Fibroblast of the aortic adventitia (primary cell): ENCODE data around the gene CRYGS. TPM values are rescaled to one million over a fixed set of nuclear protein-coding genes. Genes with fewer than 3 reads are reported as not detected.
A peak's percentile ranks its signal among the peaks of the same experiment; 100 is the strongest.

Experiments
- DNase-seq: peaks from one replicate; pipeline ENCODE4 v3.0.0-alpha.2; 2010; ENCODE audit warnings: low read depth
- H3K4me3 ChIP-seq: 2 replicates; pipeline ENCODE4 v1.5.1; 2011; ENCODE audit warnings: low read depth, mild to moderate bottlenecking, control low read depth, low read length, moderate library complexity
- total RNA-seq: library from RNA; depleted of rRNA; stranded (reverse); fragments of >200 nt; gene quantifications from 2 replicates; pipeline ENCODE4 v1.2.3, GENCODE V29; 2012; ENCODE audit warnings: low replicate concordance
- TF ChIP-seq, protein P1 (sequence below): IDR thresholded peaks from 2 replicates; pipeline ENCODE4 v1.5.1; 2011; ENCODE audit warnings: mild to moderate bottlenecking, low read length, control low read depth, inconsistent platforms; ENCODE audit not compliant: insufficient read depth

CRYGS gene
- total RNA-seq, 1 donor = 1.3 TPM

DNA sequence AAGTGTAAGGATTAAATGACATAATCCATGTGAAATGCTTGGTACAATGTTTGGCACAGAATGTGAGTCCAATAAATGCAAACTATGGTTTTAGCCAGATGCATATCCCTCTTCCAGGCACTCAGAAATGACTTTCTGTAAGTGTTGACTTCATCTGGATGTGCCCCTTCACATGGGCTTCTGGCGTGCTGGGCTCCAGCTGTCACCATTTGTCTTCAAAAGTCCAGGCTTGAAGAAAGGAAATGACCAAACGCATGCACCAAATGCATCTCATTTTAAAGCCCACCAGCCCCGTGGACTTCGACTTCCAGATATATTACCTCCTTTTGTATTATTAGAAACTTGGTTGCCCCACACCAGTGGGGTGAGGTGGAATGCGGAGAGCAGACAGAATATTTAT, 23.7 kb downstream of the CRYGS start:
- DNase-seq = no peak
- TF ChIP-seq, protein P1, sequence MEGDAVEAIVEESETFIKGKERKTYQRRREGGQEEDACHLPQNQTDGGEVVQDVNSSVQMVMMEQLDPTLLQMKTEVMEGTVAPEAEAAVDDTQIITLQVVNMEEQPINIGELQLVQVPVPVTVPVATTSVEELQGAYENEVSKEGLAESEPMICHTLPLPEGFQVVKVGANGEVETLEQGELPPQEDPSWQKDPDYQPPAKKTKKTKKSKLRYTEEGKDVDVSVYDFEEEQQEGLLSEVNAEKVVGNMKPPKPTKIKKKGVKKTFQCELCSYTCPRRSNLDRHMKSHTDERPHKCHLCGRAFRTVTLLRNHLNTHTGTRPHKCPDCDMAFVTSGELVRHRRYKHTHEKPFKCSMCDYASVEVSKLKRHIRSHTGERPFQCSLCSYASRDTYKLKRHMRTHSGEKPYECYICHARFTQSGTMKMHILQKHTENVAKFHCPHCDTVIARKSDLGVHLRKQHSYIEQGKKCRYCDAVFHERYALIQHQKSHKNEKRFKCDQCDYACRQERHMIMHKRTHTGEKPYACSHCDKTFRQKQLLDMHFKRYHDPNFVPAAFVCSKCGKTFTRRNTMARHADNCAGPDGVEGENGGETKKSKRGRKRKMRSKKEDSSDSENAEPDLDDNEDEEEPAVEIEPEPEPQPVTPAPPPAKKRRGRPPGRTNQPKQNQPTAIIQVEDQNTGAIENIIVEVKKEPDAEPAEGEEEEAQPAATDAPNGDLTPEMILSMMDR = no peak
- no peak overlapping the region for H3K4me3 ChIP-seq

DNA sequence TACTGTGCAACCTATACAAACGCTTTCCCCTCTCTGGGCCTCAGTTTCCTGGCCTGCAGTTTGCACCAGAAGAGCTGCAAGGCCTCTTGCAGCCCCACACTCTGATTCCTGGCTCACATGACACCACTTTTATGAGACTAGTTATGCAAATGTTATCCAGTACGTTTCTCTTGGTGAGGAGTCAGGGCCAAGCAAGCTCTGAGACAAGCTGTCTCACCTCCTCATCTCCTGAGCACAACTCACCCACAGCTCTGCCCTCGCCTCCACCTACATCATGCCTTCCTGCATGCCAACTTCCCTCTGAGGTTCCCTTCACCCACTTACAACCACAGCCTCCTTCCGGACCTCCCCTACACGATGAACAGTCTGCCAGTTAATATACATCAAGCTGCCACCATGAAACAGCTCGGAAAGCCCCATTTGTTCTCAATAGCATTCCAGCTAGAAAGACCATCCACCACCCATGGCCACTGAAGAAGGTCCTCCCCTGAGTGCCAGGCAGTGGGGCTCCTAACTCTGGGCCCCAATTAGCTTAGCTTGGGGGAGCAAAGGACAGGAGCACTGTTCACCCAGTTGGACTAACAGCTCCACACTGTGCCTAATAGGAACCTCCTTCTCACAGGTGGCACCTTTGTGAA, 25.0 kb downstream of the CRYGS start:
- no peak for DNase-seq
- TF ChIP-seq, protein P1 = no peak
- no peak overlapping the region for H3K4me3 ChIP-seq

DNA sequence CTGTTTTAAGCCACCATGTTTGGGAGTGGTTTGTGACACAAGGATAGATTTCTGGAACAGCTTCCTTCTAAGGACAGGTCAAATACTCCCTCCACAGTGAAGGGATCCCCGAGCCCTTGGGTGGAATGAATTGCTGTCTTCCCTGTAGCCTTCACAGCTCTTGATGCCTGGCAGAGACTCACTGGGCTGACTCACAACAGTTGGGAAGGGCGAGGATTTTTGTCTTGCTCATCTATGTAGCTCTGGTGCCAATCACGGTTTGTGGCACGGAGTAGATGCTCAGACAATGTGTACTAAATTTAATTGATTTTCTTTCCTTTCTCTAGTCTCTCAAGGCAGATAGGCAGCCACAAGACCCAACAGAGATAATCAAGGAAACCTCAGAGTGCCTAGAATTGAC, 27.0 kb downstream of the CRYGS start:
- TF ChIP-seq, protein P1 = no peak
- H3K4me3 ChIP-seq = no peak overlapping the region
- DNase-seq = no peak

DNA sequence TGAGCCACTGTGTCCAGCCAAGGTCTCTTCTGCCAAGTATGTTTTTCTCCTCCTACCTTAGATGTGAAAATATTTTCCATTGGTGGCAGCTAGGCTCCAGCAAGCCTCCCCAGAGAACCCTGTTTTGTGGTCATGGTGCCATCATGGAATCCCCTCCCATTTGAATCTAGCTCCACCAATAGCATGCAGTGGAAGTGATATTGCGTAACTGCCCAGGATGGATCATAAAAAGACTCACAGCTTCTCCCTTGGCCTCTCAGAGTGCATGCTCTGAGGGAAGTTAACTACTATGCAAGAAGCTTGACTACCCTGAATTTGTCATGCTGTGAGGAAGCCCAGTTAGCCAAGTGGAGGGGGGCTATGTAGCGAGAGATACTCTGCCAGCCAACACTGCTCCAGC, 27.5 kb downstream of the CRYGS start:
- TF ChIP-seq, protein P1 = no peak
- no peak for DNase-seq

DNA sequence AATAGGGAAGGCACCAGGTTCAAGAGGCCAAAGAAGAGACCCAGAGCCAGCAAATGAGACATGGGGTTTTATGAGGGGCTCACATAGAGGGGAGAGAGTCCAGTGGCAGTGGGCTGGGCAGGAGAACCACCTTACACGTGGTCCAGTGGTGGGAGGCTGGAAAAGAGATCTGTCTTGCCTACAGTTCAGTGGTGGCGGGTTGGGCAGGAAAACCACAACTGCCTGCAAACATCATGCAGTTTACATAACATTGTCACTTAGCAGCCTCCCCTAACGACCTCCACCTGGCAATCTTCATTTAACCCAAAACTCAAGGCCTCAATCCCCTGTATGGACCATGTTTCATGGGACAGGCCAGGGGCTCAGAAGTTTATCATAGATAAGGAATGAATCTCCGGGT, 29.1 kb downstream of the CRYGS start:
- TF ChIP-seq, protein P1 = no peak
- no peak overlapping the region for H3K4me3 ChIP-seq
- DNase-seq = no peak

More for the DNA sequence above, 27.5 kb downstream of the CRYGS start:
- H3K4me3 ChIP-seq = no peak overlapping the region

DNA sequence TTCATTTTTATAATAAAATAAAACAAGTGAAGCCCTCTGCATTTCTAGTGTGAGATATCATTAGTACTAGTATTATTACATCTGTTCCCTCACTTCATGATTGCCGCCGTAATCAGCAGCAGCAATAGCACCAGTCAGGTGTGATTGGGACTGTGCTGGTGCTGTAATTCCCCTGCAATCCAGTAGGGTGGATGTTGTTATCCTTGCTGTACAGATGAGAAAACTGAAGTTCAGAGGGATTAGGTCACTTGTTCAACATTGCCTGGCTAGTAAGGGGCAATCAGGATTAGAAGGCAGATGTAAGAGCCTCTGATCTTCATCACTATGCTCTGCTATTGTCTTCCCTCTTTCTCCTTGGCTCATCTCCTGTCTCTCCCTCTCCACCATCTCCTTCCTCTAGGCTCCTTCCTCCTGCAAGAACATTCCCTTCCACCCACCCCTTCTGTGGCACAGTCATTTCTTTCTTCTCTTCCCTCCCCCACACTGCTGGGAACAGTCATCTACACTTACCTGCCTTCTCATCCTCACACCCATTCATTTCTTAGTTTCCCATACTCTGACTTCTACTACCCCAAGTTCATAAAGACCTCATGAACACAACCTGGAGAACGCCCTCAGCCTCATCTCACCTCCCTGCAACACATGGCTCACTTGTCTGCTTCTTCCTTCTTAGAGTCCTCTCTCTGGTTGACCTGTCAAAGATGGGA, 29.7 kb downstream of the CRYGS start:
- TF ChIP-seq, protein P1 = peak; percentile 44
- no peak overlapping the region for H3K4me3 ChIP-seq
- no peak for DNase-seq
